Spleen (tissue), 7 donors: Measurements from ENCODE around the gene FBXO47.

Experiments
- POLR2A ChIP-seq, 3 donors: fragments of 450-650 bp; IDR thresholded peaks; one replicate each; pipeline ENCODE4 v1.5.1; 2017; ENCODE audit warnings: antibody characterized with exemption in 3 of 3, mild to moderate bottlenecking in 1 of 3
- TF ChIP-seq, protein P1 (sequence below), 11 experiments: fragments of 200-600 bp in 7 of 11; fragments of 450-650 bp in 4 of 11; sonication (generic) in 4 of 11; IDR thresholded peaks in 8 of 11; conservative IDR thresholded peaks in 3 of 11; 1 replicate in 7 of 11; 2 replicates in 4 of 11; pipeline versions ENCODE4 v1.4.0 to v1.8.0; 2016 to 2021; ENCODE audit warnings: antibody characterized with exemption in 11 of 11, inconsistent platforms in 4 of 11, mild to moderate bottlenecking in 1 of 11
- donor health status: DM: no; HTN: no; CAD: no; lungs with moderate emphysema.
- donor health status: DM: no; HTN: no; CAD: no.
- donor health status: DM: no; HTN: no; CAD: no.

- TF ChIP-seq, protein P1, sequence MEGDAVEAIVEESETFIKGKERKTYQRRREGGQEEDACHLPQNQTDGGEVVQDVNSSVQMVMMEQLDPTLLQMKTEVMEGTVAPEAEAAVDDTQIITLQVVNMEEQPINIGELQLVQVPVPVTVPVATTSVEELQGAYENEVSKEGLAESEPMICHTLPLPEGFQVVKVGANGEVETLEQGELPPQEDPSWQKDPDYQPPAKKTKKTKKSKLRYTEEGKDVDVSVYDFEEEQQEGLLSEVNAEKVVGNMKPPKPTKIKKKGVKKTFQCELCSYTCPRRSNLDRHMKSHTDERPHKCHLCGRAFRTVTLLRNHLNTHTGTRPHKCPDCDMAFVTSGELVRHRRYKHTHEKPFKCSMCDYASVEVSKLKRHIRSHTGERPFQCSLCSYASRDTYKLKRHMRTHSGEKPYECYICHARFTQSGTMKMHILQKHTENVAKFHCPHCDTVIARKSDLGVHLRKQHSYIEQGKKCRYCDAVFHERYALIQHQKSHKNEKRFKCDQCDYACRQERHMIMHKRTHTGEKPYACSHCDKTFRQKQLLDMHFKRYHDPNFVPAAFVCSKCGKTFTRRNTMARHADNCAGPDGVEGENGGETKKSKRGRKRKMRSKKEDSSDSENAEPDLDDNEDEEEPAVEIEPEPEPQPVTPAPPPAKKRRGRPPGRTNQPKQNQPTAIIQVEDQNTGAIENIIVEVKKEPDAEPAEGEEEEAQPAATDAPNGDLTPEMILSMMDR (IDR thresholded peaks at IDR 0.05 in 8 of 11, conservative IDR thresholded peaks at IDR 0.05 in 3 of 11), result no peak
- TF ChIP-seq POLR2A (IDR thresholded peaks at IDR 0.05), result no peak
Measured at GRCh38 chr17:38981636-38982035, 14.4 kb upstream of the FBXO47 start.
